Endothelial cell of umbilical vein (primary cell): Measurements from ENCODE around the gene THSD4.

Source experiments
- CTCF ChIP-seq, 2 donors: IDR thresholded peaks; 1 replicate in 1 of 2; 2 replicates in 1 of 2; pipeline ENCODE4 v1.5.1; 2011; ENCODE audit warnings: low read length in 2 of 2, mild to moderate bottlenecking in 2 of 2, moderate library complexity in 2 of 2, control low read depth in 1 of 2, inconsistent platforms in 1 of 2, low read depth in 1 of 2; ENCODE audit not compliant: insufficient read depth in 1 of 2; ENCODE audit errors: extremely low read depth in 1 of 2
- EZH2 ChIP-seq: IDR thresholded peaks from 2 replicates; pipeline ENCODE4 v1.6.1; 2012; ENCODE audit warnings: borderline replicate concordance, low read depth, mild to moderate bottlenecking, moderate library complexity, low read length, inconsistent platforms; ENCODE audit not compliant: severe bottlenecking
- FOS ChIP-seq: IDR thresholded peaks from 2 replicates; pipeline ENCODE4 v1.6.1; 2011; ENCODE audit warnings: mild to moderate bottlenecking, low read length, moderate library complexity, borderline replicate concordance; ENCODE audit not compliant: insufficient read depth
- JUN ChIP-seq: IDR thresholded peaks from 2 replicates; pipeline ENCODE4 v1.6.1; 2011; ENCODE audit warnings: borderline replicate concordance, low read depth; ENCODE audit not compliant: insufficient read length, insufficient read depth
- MAX ChIP-seq: IDR thresholded peaks from 2 replicates; pipeline ENCODE4 v1.6.1; 2011; ENCODE audit not compliant: insufficient read depth, insufficient read length
- MYC ChIP-seq: IDR thresholded peaks from one replicate; pipeline ENCODE4 v1.6.1; 2011; ENCODE audit warnings: mild to moderate bottlenecking, low read depth, low read length
- POLR2A ChIP-seq: IDR thresholded peaks from 2 replicates; pipeline ENCODE4 v1.6.1; 2012; ENCODE audit warnings: low read depth, mild to moderate bottlenecking, control low read depth, low read length

GRCh38 chr15:71250936-71251583, 135.8 kb downstream of the THSD4 start:
- TF ChIP-seq POLR2A, result no peak
- TF ChIP-seq CTCF (IDR thresholded peaks at IDR 0.05; ENCODE audit: extremely low read depth in 1 of 2, insufficient read depth in 1 of 2, low read depth in 1 of 2, low read length in 2 of 2), result no peak
- TF ChIP-seq EZH2, result no peak
- TF ChIP-seq MYC, result no peak
- no peak for TF ChIP-seq MAX
- TF ChIP-seq JUN, result no peak
- TF ChIP-seq FOS, result no peak
